GM12878 (cell line): ENCODE results near the gene STAB2. TPM values are rescaled to one million over a fixed set of nuclear protein-coding genes. Genes with fewer than 3 reads are reported as not detected.

ENCODE experiments used
- ATAC-seq: fragments of 200-7000 bp; cut with Tn5 transposase; 3 replicates; pipeline ENCODE4 v1.9.1; 2020; ENCODE audit warnings: mild to moderate bottlenecking, moderate library complexity
- BruUV-seq: library from RNA; stranded (reverse); fragments of 400-500 nt; replicated peaks from 2 replicates; lab custom pipeline; 2021; lab: Mats Ljungman, UMichigan
- CTCF ChIA-PET: fragments of 300-600 bp; sonication (Branson Sonifier 250); formaldehyde crosslinking; extraction: SDS; loops from one replicate; lab custom pipeline; 2021; ENCODE audit warnings: inconsistent platforms; lab: Yijun Ruan, JAX
- POLR2A ChIA-PET: fragments of 350-600 bp; formaldehyde crosslinking; extraction: SDS; loops from one replicate; lab custom pipeline; 2021; ENCODE audit warnings: inconsistent platforms; lab: Charles Lee
- RAD21 ChIA-PET: fragments of 300-600 bp; sonication (Branson Sonifier 250); formaldehyde crosslinking; loops from one replicate; lab custom pipeline; 2023; ENCODE audit warnings: antibody characterized with exemption; ENCODE audit not compliant: unreplicated experiment; lab: Charles Lee
- SMC1A ChIA-PET: fragments of 300-600 bp; sonication (Branson Sonifier 250); formaldehyde crosslinking; loops from one replicate; lab custom pipeline; 2023; ENCODE audit not compliant: unreplicated experiment, uncharacterized antibody; lab: Charles Lee
- DNase-seq: peaks from one replicate; pipeline ENCODE4 v3.0.0-alpha.2; 2011; ENCODE audit warnings: low read depth, low spot score
- FAIRE-seq: peaks from 3 replicates; lab custom pipeline; 2011; peaks lifted over from hg19 to GRCh38; lab: Jason Lieb, UNC
- H2AFZ ChIP-seq: 2 replicates; pipeline ENCODE4 v1.6.0; 2011; ENCODE audit warnings: low read depth, low read length, control low read depth; ENCODE audit not compliant: control insufficient read depth
- H3K27ac ChIP-seq: 2 replicates; pipeline ENCODE4 v1.5.1; 2011; ENCODE audit warnings: control low read depth; ENCODE audit not compliant: control insufficient read depth, insufficient read depth
- H3K27me3 ChIP-seq, 2 experiments: replicated peaks in 1 of 2; 2 replicates each; pipeline versions ENCODE4 v1.6.0 to v1.6.1; 2011; ENCODE audit warnings: low read length in 1 of 2; ENCODE audit not compliant: control insufficient read depth in 2 of 2, insufficient read depth in 2 of 2
- H3K36me3 ChIP-seq, 2 experiments: 2 replicates each; pipeline ENCODE4 v1.5.1; 2011; ENCODE audit warnings: low read length in 1 of 2; ENCODE audit not compliant: control insufficient read depth in 2 of 2, insufficient read depth in 2 of 2
- H3K4me1 ChIP-seq: 2 replicates; pipeline ENCODE4 v1.6.1; 2011; ENCODE audit warnings: mild to moderate bottlenecking, low read length, moderate library complexity, mixed read lengths; ENCODE audit not compliant: control insufficient read depth, insufficient read depth
- H3K4me2 ChIP-seq: 2 replicates; pipeline ENCODE4 v1.6.0; 2011; ENCODE audit warnings: control low read depth; ENCODE audit not compliant: control insufficient read depth, insufficient read depth
- H3K4me3 ChIP-seq: fragments of 200-600 bp; sonication (generic); 2 replicates; pipeline ENCODE4 v1.5.1; 2016
- H3K79me2 ChIP-seq: 2 replicates; pipeline ENCODE4 v1.6.0; 2011; ENCODE audit warnings: low read length; ENCODE audit not compliant: control insufficient read depth, insufficient read depth
- H3K9ac ChIP-seq: 2 replicates; pipeline ENCODE4 v1.8.0; 2011; ENCODE audit warnings: low read length, control low read depth, mixed read lengths; ENCODE audit not compliant: control insufficient read depth, insufficient read depth
- H3K9me3 ChIP-seq: replicated peaks from 3 replicates; pipeline ENCODE4 v1.5.1; 2011; ENCODE audit warnings: mild to moderate bottlenecking, low read length; ENCODE audit not compliant: control insufficient read depth, insufficient read depth
- H4K20me1 ChIP-seq: 2 replicates; pipeline ENCODE4 v1.6.0; 2011; ENCODE audit not compliant: control insufficient read depth, insufficient read depth
- CBX3 ChIP-seq: fragments of 200-600 bp; sonication (generic); IDR thresholded peaks from 2 replicates; pipeline ENCODE4 v1.6.1; 2016; ENCODE audit warnings: low read depth, borderline replicate concordance
- CHD2 ChIP-seq: IDR thresholded peaks from 2 replicates; pipeline ENCODE4 v1.6.1; 2011; ENCODE audit warnings: low read depth, low read length, improper control_type of control experiment, borderline replicate concordance
- EED ChIP-seq: sonication (generic); IDR thresholded peaks from 2 replicates; pipeline ENCODE4 v1.6.1; 2016; ENCODE audit warnings: antibody characterized with exemption, low read depth
- EZH2 ChIP-seq: IDR thresholded peaks from 2 replicates; pipeline ENCODE4 v1.6.1; 2012; ENCODE audit warnings: low read depth, mild to moderate bottlenecking, control low read depth, inconsistent platforms, low read length, borderline replicate concordance; ENCODE audit not compliant: control insufficient read depth
- HDGF ChIP-seq: fragments of 450-650 bp; IDR thresholded peaks from 2 replicates; pipeline ENCODE4 v1.6.1; 2016; ENCODE audit warnings: antibody characterized with exemption
- JUNB ChIP-seq: IDR thresholded peaks from 2 replicates; pipeline ENCODE4 v1.6.1; 2016; ENCODE audit warnings: antibody characterized with exemption, mild to moderate bottlenecking
- LARP7 ChIP-seq: fragments of 450-650 bp; IDR thresholded peaks from 2 replicates; pipeline ENCODE4 v1.6.1; 2017; ENCODE audit warnings: mild to moderate bottlenecking
- POU2F2 ChIP-seq: IDR thresholded peaks from 3 replicates; pipeline ENCODE4 v1.6.1; 2011; ENCODE audit warnings: low read depth, mild to moderate bottlenecking, low read length, borderline replicate concordance
- RBBP5 ChIP-seq: fragments of 200-600 bp; sonication (generic); conservative IDR thresholded peaks from 2 replicates; pipeline ENCODE4 v1.6.1; 2016
- RUNX3 ChIP-seq: IDR thresholded peaks from 2 replicates; pipeline ENCODE4 v1.6.1; 2012; ENCODE audit warnings: low read length, inconsistent platforms
- WGBS: methylation state at CpG from one replicate; pipeline ENCODE4 v1.1.6; 2016; ENCODE audit warnings: low lambda C conversion rate; ENCODE audit not compliant: insufficient replicate concordance, insufficient coverage; ENCODE audit errors: missing lambda C conversion rate; 5-methylcytosine and 5-hydroxymethylcytosine counted together
- in situ Hi-C: fragments of 300-500 bp; cut with MboI; formaldehyde crosslinking; loops from 9 replicates; pipeline ENCODE4 v1.14.3; 2018; ENCODE audit warnings: mixed read lengths
- intact Hi-C: fragments of 100-400 bp; cut with micrococcal nuclease; formaldehyde crosslinking; loops from one replicate; pipeline ENCODE4 v1.14.2; 2022; ENCODE audit not compliant: unreplicated experiment
- polyA plus RNA-seq, 11 experiments: library from polyadenylated mRNA; depleted of rRNA in 4 of 11; unstranded in 6 of 11; stranded (reverse) in 5 of 11; fragments of >200 nt; fragmentation: Nextera tagmentation in 4 of 11; fragmentation: Illumina TruSeq in 1 of 11; extraction: Ambion mirVana in 4 of 11; extraction: Trizol in 1 of 11; gene quantifications; 1 replicate in 1 of 11; 2 replicates in 10 of 11; pipeline versions ENCODE4 v1.2.1 to v1.2.3, GENCODE V29; 2011 to 2016; ENCODE audit warnings: inconsistent platforms in 2 of 11, missing spikeins in 2 of 11, low read depth in 1 of 11
- total RNA-seq, 4 experiments: library from RNA; depleted of rRNA in 3 of 4; stranded (reverse); fragments of >200 nt in 3 of 4; fragmentation: Illumina TruSeq in 1 of 4; extraction: Trizol in 1 of 4; gene quantifications; 2 replicates each; pipeline versions ENCODE4 v1.2.1 to v1.2.3, GENCODE V29; 2013 to 2021
- TF ChIP-seq, protein P1 (sequence below): IDR thresholded peaks from 2 replicates; pipeline ENCODE4 v1.6.1; 2011; ENCODE audit warnings: borderline replicate concordance, low read depth, mild to moderate bottlenecking, moderate library complexity, low read length; ENCODE audit not compliant: insufficient read depth, poor library complexity, severe bottlenecking
- TF ChIP-seq, protein P2 (sequence below): IDR thresholded peaks from 2 replicates; pipeline ENCODE4 v1.6.1; 2011; ENCODE audit warnings: mild to moderate bottlenecking, low read depth, low read length, moderate library complexity; ENCODE audit not compliant: insufficient replicate concordance
- TF ChIP-seq, protein P3 (sequence below): fragments of 450-650 bp; IDR thresholded peaks from 2 replicates; pipeline ENCODE4 v1.6.1; 2017; ENCODE audit warnings: mild to moderate bottlenecking, moderate library complexity
- TF ChIP-seq, protein P4 (sequence below): IDR thresholded peaks from 2 replicates; pipeline ENCODE4 v1.6.1; 2012; ENCODE audit warnings: low read depth, low read length, improper control_type of control experiment

The STAB2 gene
- total and polyA plus RNA-seq, 10 of the 15 experiments (the other 5 are each of a cell fraction or from before 2014, with no cell fraction given) = 0.37 TPM; not detected in 9

DNA sequence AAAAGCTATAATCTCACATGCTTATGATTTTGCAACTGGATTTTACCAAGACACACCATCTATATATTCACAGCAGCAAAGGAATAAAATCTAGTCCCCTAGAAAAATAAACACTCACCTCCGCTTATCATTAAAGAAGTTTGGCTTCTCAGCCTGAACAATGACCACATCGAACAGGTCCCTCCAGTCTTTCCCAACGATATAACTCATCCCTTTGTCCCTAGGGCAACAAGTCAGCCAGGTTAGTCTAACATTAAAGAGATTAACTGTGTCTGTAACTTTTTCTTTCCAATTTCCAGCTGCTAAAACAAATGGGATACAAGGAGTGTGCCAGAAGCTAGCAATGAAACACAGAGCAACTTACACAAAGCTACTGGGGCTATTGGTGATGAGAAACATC is 206.0 kb downstream of the STAB2 start:
- ATAC-seq (no peak), FAIRE-seq (no peak), DNase-seq (no peak)
- Histone ChIP-seq H3K4me1 (no peaks in the 10 kb centered on the region), H4K20me1 (no peaks in the 10 kb centered on the region), H3K27ac (no peak overlapping the region), H3K9ac (no peak overlapping the region), H3K79me2 (no peaks in the 10 kb centered on the region), H3K36me3 (peaks cover 3 to 5% of the 10 kb centered on the region in 2 experiments; a peak in 3 of 4 replicates), H3K27me3 (no peaks in the 10 kb centered on the region), H2AFZ (no peak overlapping the region), H3K9me3 (no peaks in the 10 kb centered on the region), H3K4me2 (no peak overlapping the region), H3K4me3 (no peak overlapping the region)
- TF ChIP-seq HDGF = no peak
- no peak for TF ChIP-seq EED
- no peak for TF ChIP-seq POU2F2
- no peak for TF ChIP-seq RUNX3
- TF ChIP-seq, protein P1, sequence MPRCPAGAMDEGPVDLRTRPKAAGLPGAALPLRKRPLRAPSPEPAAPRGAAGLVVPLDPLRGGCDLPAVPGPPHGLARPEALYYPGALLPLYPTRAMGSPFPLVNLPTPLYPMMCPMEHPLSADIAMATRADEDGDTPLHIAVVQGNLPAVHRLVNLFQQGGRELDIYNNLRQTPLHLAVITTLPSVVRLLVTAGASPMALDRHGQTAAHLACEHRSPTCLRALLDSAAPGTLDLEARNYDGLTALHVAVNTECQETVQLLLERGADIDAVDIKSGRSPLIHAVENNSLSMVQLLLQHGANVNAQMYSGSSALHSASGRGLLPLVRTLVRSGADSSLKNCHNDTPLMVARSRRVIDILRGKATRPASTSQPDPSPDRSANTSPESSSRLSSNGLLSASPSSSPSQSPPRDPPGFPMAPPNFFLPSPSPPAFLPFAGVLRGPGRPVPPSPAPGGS = no peak
- no peak for TF ChIP-seq LARP7
- TF ChIP-seq, protein P2, sequence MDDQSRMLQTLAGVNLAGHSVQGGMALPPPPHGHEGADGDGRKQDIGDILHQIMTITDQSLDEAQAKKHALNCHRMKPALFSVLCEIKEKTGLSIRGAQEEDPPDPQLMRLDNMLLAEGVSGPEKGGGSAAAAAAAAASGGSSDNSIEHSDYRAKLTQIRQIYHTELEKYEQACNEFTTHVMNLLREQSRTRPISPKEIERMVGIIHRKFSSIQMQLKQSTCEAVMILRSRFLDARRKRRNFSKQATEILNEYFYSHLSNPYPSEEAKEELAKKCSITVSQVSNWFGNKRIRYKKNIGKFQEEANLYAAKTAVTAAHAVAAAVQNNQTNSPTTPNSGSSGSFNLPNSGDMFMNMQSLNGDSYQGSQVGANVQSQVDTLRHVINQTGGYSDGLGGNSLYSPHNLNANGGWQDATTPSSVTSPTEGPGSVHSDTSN = no peak
- TF ChIP-seq JUNB = no peak
- no peak for TF ChIP-seq RBBP5
- TF ChIP-seq CHD2 = no peak
- no peak for TF ChIP-seq CBX3
- TF ChIP-seq EZH2 = no peak
- TF ChIP-seq, protein P3, sequence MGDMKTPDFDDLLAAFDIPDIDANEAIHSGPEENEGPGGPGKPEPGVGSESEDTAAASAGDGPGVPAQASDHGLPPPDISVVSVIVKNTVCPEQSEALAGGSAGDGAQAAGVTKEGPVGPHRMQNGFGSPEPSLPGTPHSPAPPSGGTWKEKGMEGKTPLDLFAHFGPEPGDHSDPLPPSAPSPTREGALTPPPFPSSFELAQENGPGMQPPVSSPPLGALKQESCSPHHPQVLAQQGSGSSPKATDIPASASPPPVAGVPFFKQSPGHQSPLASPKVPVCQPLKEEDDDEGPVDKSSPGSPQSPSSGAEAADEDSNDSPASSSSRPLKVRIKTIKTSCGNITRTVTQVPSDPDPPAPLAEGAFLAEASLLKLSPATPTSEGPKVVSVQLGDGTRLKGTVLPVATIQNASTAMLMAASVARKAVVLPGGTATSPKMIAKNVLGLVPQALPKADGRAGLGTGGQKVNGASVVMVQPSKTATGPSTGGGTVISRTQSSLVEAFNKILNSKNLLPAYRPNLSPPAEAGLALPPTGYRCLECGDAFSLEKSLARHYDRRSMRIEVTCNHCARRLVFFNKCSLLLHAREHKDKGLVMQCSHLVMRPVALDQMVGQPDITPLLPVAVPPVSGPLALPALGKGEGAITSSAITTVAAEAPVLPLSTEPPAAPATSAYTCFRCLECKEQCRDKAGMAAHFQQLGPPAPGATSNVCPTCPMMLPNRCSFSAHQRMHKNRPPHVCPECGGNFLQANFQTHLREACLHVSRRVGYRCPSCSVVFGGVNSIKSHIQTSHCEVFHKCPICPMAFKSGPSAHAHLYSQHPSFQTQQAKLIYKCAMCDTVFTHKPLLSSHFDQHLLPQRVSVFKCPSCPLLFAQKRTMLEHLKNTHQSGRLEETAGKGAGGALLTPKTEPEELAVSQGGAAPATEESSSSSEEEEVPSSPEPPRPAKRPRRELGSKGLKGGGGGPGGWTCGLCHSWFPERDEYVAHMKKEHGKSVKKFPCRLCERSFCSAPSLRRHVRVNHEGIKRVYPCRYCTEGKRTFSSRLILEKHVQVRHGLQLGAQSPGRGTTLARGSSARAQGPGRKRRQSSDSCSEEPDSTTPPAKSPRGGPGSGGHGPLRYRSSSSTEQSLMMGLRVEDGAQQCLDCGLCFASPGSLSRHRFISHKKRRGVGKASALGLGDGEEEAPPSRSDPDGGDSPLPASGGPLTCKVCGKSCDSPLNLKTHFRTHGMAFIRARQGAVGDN = no peak
- TF ChIP-seq, protein P4, sequence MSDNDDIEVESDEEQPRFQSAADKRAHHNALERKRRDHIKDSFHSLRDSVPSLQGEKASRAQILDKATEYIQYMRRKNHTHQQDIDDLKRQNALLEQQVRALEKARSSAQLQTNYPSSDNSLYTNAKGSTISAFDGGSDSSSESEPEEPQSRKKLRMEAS = no peak
- CTCF ChIA-PET = interaction anchor here (0.7 kb wide), 1 partner anchor 12 kb away, joined by 3 read pairs; no protein-coding TSS in a partner anchor
- WGBS = 88% methylated on average over 3 of the region's 3 CpGs
- RAD21 ChIA-PET = no interaction called here
- POLR2A ChIA-PET = interaction anchor here (0.6 kb wide), 1 partner anchor 271 kb away, joined by 3 read pairs; no protein-coding TSS in a partner anchor
- BruUV-seq = no TSS peak
- SMC1A ChIA-PET = interaction anchor here (1.2 kb wide), 2 partner anchors 8 to 19 kb away, joined by 3 read pairs; no protein-coding TSS in a partner anchor
- in situ Hi-C loops = no loop called here
- intact Hi-C loops = no loop called here
